ENCODE data around the gene PCDHA3.

DNA sequence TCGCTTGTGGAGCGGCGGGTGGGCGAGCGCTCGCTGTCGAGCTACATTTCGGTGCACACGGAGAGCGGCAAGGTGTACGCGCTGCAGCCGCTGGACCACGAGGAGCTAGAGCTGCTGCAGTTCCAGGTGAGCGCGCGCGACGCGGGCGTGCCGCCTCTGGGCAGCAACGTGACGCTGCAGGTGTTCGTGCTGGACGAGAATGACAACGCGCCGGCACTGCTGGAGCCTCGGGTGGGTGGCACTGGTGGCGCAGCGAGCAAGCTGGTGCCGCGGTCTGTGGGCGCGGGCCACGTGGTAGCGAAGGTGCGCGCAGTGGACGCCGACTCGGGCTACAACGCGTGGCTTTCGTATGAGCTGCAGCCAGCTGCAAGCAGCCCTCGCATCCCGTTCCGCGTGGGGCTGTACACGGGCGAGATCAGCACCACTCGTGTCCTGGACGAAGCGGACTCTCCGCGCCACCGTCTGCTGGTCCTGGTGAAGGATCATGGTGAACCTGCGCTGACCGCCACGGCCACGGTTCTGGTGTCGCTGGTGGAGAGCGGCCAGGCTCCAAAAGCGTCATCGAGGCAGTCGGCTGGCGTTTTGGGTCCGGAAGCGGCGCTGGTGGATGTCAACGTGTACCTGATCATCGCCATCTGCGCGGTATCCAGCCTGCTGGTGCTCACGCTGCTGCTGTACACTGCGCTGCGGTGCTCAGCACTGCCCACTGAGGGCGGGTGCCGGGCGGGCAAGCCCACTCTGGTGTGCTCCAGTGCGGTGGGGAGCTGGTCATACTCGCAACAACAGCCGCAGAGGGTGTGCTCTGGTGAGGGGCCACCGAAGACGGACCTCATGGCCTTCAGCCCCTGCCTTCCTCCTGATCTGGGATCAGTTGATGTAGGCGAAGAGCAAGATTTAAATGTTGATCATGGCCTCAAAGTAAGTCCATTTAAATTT, 42.2 kb downstream of the PCDHA3 start:
- TF ChIP-seq, protein P1, sequence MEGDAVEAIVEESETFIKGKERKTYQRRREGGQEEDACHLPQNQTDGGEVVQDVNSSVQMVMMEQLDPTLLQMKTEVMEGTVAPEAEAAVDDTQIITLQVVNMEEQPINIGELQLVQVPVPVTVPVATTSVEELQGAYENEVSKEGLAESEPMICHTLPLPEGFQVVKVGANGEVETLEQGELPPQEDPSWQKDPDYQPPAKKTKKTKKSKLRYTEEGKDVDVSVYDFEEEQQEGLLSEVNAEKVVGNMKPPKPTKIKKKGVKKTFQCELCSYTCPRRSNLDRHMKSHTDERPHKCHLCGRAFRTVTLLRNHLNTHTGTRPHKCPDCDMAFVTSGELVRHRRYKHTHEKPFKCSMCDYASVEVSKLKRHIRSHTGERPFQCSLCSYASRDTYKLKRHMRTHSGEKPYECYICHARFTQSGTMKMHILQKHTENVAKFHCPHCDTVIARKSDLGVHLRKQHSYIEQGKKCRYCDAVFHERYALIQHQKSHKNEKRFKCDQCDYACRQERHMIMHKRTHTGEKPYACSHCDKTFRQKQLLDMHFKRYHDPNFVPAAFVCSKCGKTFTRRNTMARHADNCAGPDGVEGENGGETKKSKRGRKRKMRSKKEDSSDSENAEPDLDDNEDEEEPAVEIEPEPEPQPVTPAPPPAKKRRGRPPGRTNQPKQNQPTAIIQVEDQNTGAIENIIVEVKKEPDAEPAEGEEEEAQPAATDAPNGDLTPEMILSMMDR (IDR thresholded peaks at IDR 0.05; ENCODE audit: poor library complexity): no peak
- no peak for TF ChIP-seq EZH2phosphoT487 (IDR thresholded peaks at IDR 0.05; ENCODE audit: low read depth, severe bottlenecking, unreplicated experiment)
- no peak for TF ChIP-seq EZH2 (IDR thresholded peaks at IDR 0.05; ENCODE audit: borderline replicate concordance)

All from hepatocyte (in vitro differentiated cells).